HG02678 (cell line): ENCODE data around the gene ZFP91.
"Not testable (repeated sequence)": the region's sequence is repeated elsewhere in the genome, so short reads cannot be mapped to it uniquely, and the experiment has no call there.

Experiments
- ATAC-seq: cut with Tn5 transposase; IDR thresholded peaks from one replicate; pipeline ENCODE4 v1.9.1; 2021; ENCODE audit warnings: mild to moderate bottlenecking, moderate library complexity; ENCODE audit not compliant: unreplicated experiment

ZFP91 gene

GRCh38 chr11:58578635-58579191, at the start of gene ZFP91:
Gene ZFP91, plus strand, starts transcription at chr11:58579063. Its CDS starts 219 bp downstream, at chr11:58579282.
- peak; percentile 42 for ATAC-seq

- ATAC-seq: no peak
Observed at GRCh38 chr11:58530236-58530635, 48.6 kb upstream of the ZFP91 start.

GRCh38 chr11:58531865-58532341, 47.0 kb upstream of the ZFP91 start:
- ATAC-seq: no peak

- ATAC-seq: no peak
Observed at GRCh38 chr11:58546841-58547240, 32.0 kb upstream of the ZFP91 start.

- ATAC-seq: no peak
Observed at GRCh38 chr11:58549644-58550043, 29.2 kb upstream of the ZFP91 start.

- ATAC-seq: no peak
Observed at GRCh38 chr11:58560842-58561241, 18.0 kb upstream of the ZFP91 start.

GRCh38 chr11:58561394-58562098, 17.3 kb upstream of the ZFP91 start:
- no peak for ATAC-seq

- peak; percentile 83 for ATAC-seq
Observed at GRCh38 chr11:58562375-58562800, 16.5 kb upstream of the ZFP91 start.

GRCh38 chr11:58564231-58564630, 14.6 kb upstream of the ZFP91 start:
- no peak for ATAC-seq

- peak; percentile 97 for ATAC-seq
Observed at GRCh38 chr11:58567889-58568512, 10.9 kb upstream of the ZFP91 start.

GRCh38 chr11:58572906-58573305, 6.0 kb upstream of the ZFP91 start:
- ATAC-seq: not testable (repeated sequence)

GRCh38 chr11:58573451-58574104, 5.3 kb upstream of the ZFP91 start:
- peak; percentile 18 for ATAC-seq

GRCh38 chr11:58574881-58575280, 4.0 kb upstream of the ZFP91 start:
- ATAC-seq: no peak

- ATAC-seq: no peak
Observed at GRCh38 chr11:58575377-58576020, 3.4 kb upstream of the ZFP91 start, which contains the start of gene LPXN. Gene LPXN, minus strand, starts transcription at chr11:58575856. Its CDS starts 84 bp downstream, at chr11:58575772.

- no peak for ATAC-seq
Observed at GRCh38 chr11:58576887-58577471, 1.9 kb upstream of the ZFP91 start.

GRCh38 chr11:58577555-58578135, 1.2 kb upstream of the ZFP91 start:
- peak; percentile 41 for ATAC-seq

GRCh38 chr11:58578136-58578634, 678 bp upstream of the ZFP91 start:
- no peak for ATAC-seq

GRCh38 chr11:58579192-58580129, 598 bp downstream of the ZFP91 start:
- ATAC-seq: peak; percentile 42

- ATAC-seq: no peak
Observed at GRCh38 chr11:58580311-58580710, 1.4 kb downstream of the ZFP91 start.
